Progenitor cell of endocrine pancreas (in vitro differentiated cells): ENCODE results near the gene BFSP1. TPM values are rescaled to one million over a fixed set of nuclear protein-coding genes. Genes with fewer than 3 reads are reported as not detected.

ENCODE experiments used
- DNase-seq: peaks from one replicate; pipeline ENCODE4 v3.0.0; 2021; ENCODE audit warnings: low spot score; ENCODE audit not compliant: unreplicated experiment
- H3K27ac Mint-ChIP-seq: 2 replicates; pipeline ENCODE4 v1.8.0; 2021; ENCODE audit warnings: mild to moderate bottlenecking, moderate library complexity, mixed read lengths
- H3K27me3 Mint-ChIP-seq: 2 replicates; pipeline ENCODE4 v1.8.0; 2021; ENCODE audit warnings: mixed read lengths
- H3K36me3 Mint-ChIP-seq: 2 replicates; pipeline ENCODE4 v1.8.0; 2022; ENCODE audit warnings: mixed read lengths; ENCODE audit not compliant: insufficient read depth
- H3K4me1 Mint-ChIP-seq: 2 replicates; pipeline ENCODE4 v1.8.0; 2021; ENCODE audit warnings: low read depth, mixed read lengths
- H3K4me3 Mint-ChIP-seq: 2 replicates; pipeline ENCODE4 v1.8.0; 2021; ENCODE audit warnings: low read depth, mild to moderate bottlenecking, moderate library complexity, mixed read lengths
- H3K9me3 Mint-ChIP-seq: 2 replicates; pipeline ENCODE4 v1.8.0; 2021; ENCODE audit warnings: low read depth, mixed read lengths
- total RNA-seq: library from RNA; stranded (reverse); gene quantifications from 2 replicates; pipeline ENCODE4 v1.2.1, GENCODE V29; 2021
- TF ChIP-seq, protein P1 (sequence below): fragments of 200-600 bp; sonication (generic); IDR thresholded peaks from one replicate; pipeline ENCODE4 v1.5.0; 2021; ENCODE audit warnings: antibody characterized with exemption, mild to moderate bottlenecking; ENCODE audit not compliant: unreplicated experiment

BFSP1 gene
- total RNA-seq, 1 donor from 2014 or later, result 4.2 TPM

DNA sequence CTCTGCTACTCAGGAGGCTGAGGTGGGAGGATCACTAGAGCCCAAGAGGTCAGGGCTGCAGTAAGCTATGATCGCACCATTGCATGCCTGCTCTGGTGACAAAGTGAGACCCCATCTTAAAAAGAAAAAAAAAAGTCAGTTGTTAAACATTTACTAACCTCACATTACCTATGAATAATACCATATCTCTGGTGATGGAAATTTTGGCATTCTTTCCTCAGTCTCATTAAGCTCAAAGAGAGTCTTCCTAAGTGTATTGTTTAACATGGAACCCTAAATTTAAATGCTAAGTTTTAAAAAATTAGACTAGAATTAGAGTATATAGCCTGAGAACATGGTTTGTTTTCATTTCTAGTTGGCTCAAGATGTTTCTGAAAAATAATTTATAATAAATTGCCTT lies 11.3 kb upstream of the BFSP1 start:
- DNase-seq, result no peak
- H3K27me3 Mint-ChIP-seq, result peaks cover 8% of the 10 kb centered on the region
- H3K9me3 Mint-ChIP-seq, result no peaks in the 10 kb centered on the region
- H3K36me3 Mint-ChIP-seq, result no peaks in the 10 kb centered on the region
- no peak overlapping the region for H3K4me3 Mint-ChIP-seq
- H3K27ac Mint-ChIP-seq, result no peak overlapping the region
- TF ChIP-seq, protein P1, sequence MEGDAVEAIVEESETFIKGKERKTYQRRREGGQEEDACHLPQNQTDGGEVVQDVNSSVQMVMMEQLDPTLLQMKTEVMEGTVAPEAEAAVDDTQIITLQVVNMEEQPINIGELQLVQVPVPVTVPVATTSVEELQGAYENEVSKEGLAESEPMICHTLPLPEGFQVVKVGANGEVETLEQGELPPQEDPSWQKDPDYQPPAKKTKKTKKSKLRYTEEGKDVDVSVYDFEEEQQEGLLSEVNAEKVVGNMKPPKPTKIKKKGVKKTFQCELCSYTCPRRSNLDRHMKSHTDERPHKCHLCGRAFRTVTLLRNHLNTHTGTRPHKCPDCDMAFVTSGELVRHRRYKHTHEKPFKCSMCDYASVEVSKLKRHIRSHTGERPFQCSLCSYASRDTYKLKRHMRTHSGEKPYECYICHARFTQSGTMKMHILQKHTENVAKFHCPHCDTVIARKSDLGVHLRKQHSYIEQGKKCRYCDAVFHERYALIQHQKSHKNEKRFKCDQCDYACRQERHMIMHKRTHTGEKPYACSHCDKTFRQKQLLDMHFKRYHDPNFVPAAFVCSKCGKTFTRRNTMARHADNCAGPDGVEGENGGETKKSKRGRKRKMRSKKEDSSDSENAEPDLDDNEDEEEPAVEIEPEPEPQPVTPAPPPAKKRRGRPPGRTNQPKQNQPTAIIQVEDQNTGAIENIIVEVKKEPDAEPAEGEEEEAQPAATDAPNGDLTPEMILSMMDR, result no peak
- H3K4me1 Mint-ChIP-seq, result peaks cover 32% of the 10 kb centered on the region

DNA sequence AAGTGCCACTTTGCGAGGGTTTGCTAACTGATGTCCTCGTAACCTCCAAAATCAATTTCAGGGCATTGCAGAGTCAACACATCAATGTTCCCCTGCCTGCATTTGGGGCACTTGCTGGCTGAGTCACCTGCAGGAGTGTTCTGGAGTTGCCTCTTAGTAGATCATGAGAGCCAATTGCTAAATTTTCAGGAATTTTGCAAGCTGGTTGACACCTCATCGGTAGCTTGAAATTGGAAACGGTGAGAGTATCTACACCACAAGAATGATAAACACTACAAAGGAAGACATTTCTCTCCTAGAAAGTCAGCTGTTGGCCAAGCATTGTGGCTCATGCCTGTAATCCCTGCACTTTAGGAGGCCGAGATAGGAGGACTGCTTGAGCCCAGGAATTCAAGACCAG lies 10.8 kb upstream of the BFSP1 start:
- no peak for DNase-seq

DNA sequence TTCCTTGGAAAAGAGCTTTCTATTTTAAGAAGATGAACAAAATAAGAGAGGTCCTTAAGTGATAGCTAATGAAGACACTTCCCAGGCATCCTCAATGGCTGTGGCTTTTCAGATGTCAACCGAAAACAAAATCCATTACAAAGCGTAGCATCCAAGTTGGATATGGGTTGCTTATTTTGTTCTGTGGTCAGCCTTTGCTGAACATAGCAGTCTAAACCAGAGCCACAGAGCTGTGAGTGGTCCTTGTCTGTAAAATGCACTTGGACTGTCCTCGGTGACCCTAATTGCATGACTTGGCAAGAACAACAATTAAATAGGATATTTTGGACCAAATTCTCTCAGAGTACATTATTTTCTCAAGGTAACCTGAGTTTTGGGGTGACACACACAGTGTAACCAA lies 10.4 kb upstream of the BFSP1 start:
- H3K4me1 Mint-ChIP-seq, result peaks cover 33% of the 10 kb centered on the region
- H3K9me3 Mint-ChIP-seq, result no peaks in the 10 kb centered on the region
- peaks cover 2% of the 10 kb centered on the region for H3K36me3 Mint-ChIP-seq
- no peak for DNase-seq
- TF ChIP-seq, protein P1, result no peak
- peaks cover 8% of the 10 kb centered on the region for H3K27me3 Mint-ChIP-seq
- H3K27ac Mint-ChIP-seq, result no peak overlapping the region
- H3K4me3 Mint-ChIP-seq, result no peak overlapping the region

More for the DNA sequence above, 10.8 kb upstream of the BFSP1 start:
- TF ChIP-seq, protein P1, result no peak
- Mint-ChIP-seq H3K4me3 (no peak overlapping the region), H3K9me3 (no peaks in the 10 kb centered on the region), H3K36me3 (no peaks in the 10 kb centered on the region), H3K27ac (no peak overlapping the region), H3K4me1 (peaks cover 33% of the 10 kb centered on the region), H3K27me3 (peaks cover 8% of the 10 kb centered on the region)

DNA sequence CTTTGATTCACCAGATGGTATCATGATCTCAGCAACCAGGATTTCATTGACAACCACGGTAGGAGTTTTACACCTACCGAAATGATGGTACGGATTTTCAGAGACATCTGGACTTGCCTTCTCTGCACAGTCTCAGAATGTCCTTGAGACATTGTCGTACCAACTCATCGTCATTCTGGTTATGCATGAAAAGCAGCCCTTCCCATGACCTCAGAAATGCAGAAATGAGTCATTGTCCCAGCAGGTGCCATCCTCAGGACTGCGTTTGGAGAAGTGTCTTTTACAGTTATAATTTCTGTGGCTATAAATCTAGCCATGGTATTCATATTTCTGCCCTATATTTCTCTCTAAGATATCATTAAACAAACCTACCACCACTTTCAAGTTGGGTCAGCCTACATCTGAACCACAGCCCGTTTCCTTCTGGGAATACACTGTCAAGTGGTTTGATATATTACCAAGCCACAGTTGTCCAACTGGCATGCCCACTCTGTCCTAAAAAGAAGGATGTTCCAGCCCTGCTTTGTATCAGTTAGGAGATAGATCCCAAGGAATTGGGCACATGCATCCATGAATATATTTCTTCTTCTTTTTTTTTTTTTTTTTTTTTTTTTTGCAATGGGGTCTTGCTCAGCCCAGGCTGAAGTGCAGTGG lies 7.5 kb upstream of the BFSP1 start:
- TF ChIP-seq, protein P1, result no peak
- Mint-ChIP-seq H3K4me1 (peaks cover 14% of the 10 kb centered on the region), H3K27me3 (peaks cover 8% of the 10 kb centered on the region), H3K27ac (no peak overlapping the region), H3K4me3 (no peak overlapping the region), H3K36me3 (peaks cover 2% of the 10 kb centered on the region), H3K9me3 (no peaks in the 10 kb centered on the region)
- DNase-seq, result no peak

DNA sequence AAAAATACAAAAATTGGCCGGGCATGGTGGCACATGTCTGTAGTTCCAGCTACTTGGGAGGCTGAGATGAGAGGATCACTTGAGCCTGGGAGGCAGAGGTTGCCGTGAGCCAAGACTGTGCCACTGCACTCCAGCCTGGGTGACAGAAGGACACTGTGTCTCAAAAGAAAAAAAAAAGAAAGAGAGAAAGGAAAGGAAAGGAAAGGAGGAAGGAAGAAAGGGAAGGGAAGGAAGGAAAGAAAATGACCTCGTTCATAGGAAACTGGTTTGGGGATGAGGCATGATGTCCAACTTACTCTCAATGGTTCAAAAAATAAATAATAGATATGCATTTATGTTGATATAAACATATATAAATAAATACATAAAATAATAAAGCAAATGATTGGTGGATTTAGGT lies 6.8 kb upstream of the BFSP1 start:
- H3K9me3 Mint-ChIP-seq, result no peaks in the 10 kb centered on the region
- DNase-seq, result no peak
- peaks cover 2% of the 10 kb centered on the region for H3K36me3 Mint-ChIP-seq
- peaks cover 8% of the 10 kb centered on the region for H3K27me3 Mint-ChIP-seq
- H3K27ac Mint-ChIP-seq, result no peak overlapping the region
- TF ChIP-seq, protein P1, result no peak
- H3K4me1 Mint-ChIP-seq, result peaks cover 8% of the 10 kb centered on the region
- no peak overlapping the region for H3K4me3 Mint-ChIP-seq
